ENCODE results near the gene PALM.

Gene PALM

GRCh38 chr19:746956-747355 is 38.2 kb downstream of the PALM start:
- H3K27ac ChIP-seq, result no peak overlapping the region
- DNase-seq (ENCODE audit: low read depth, low spot score), result no peak

- H3K27ac ChIP-seq, result no peak overlapping the region
These were observed 38.9 kb downstream of the PALM start for GRCh38 chr19:747432-748273.

GRCh38 chr19:748274-748598 is 39.5 kb downstream of the PALM start:
- no peak for DNase-seq (ENCODE audit: low read depth, low spot score)
- no peak overlapping the region for H3K27ac ChIP-seq

More at GRCh38 chr19:747432-748273, 38.9 kb downstream of the PALM start:
- no peak for DNase-seq (ENCODE audit: low read depth, low spot score)

- DNase-seq (ENCODE audit: low read depth, low spot score), result no peak
- no peak overlapping the region for H3K27ac ChIP-seq
These were observed 41.1 kb downstream of the PALM start for GRCh38 chr19:749811-750210.

GRCh38 chr19:750640-751423 is 42.1 kb downstream of the PALM start, which contains the start of gene MISP:
TSS of gene MISP (plus strand) at chr19:751112. CDS start at chr19:756947, 5,835 bp downstream.
- peak; percentile 58 for DNase-seq (ENCODE audit: low read depth, low spot score)
- H3K27ac ChIP-seq, result peak within 1 kb of the TSS; percentile 98

GRCh38 chr19:751501-752341 is 43.0 kb downstream of the PALM start:
- peak overlapping the region; percentile 98 for H3K27ac ChIP-seq
- DNase-seq (ENCODE audit: low read depth, low spot score), result peak; percentile 70

GRCh38 chr19:752652-753517 is 44.1 kb downstream of the PALM start:
- peak overlapping the region; percentile 98 for H3K27ac ChIP-seq
- peak; percentile 88 for DNase-seq (ENCODE audit: low read depth, low spot score)

GRCh38 chr19:754530-754929 is 45.8 kb downstream of the PALM start:
- peak overlapping the region; percentile 98 for H3K27ac ChIP-seq
- no peak for DNase-seq (ENCODE audit: low read depth, low spot score)

- H3K27ac ChIP-seq, result no peak overlapping the region
- no peak for DNase-seq (ENCODE audit: low read depth, low spot score)
These were observed 46.3 kb downstream of the PALM start for GRCh38 chr19:755063-755462.

- peak; percentile 81 for DNase-seq (ENCODE audit: low read depth, low spot score)
- H3K27ac ChIP-seq, result no peak overlapping the region
These were observed 47.5 kb downstream of the PALM start for GRCh38 chr19:756236-756635.

- DNase-seq (ENCODE audit: low read depth, low spot score), result no peak
These were observed 48.3 kb downstream of the PALM start for GRCh38 chr19:756821-757688.

GRCh38 chr19:757811-758668 is 49.3 kb downstream of the PALM start:
- DNase-seq (ENCODE audit: low read depth, low spot score), result no peak
- no peak overlapping the region for H3K27ac ChIP-seq

More at GRCh38 chr19:756821-757688, 48.3 kb downstream of the PALM start:
- no peak overlapping the region for H3K27ac ChIP-seq

- no peak overlapping the region for H3K27ac ChIP-seq
- DNase-seq (ENCODE audit: low read depth, low spot score), result no peak
These were observed 54.4 kb downstream of the PALM start for GRCh38 chr19:763181-763580.

- no peak for DNase-seq (ENCODE audit: low read depth, low spot score)
These were observed 55.1 kb downstream of the PALM start for GRCh38 chr19:763869-764268.

GRCh38 chr19:764301-764700 is 55.6 kb downstream of the PALM start:
- no peak overlapping the region for H3K27ac ChIP-seq
- DNase-seq (ENCODE audit: low read depth, low spot score), result no peak

More at GRCh38 chr19:763869-764268, 55.1 kb downstream of the PALM start:
- H3K27ac ChIP-seq, result no peak overlapping the region

GRCh38 chr19:765179-765738 is 56.5 kb downstream of the PALM start:
- no peak overlapping the region for H3K27ac ChIP-seq
- DNase-seq (ENCODE audit: low read depth, low spot score), result no peak

- no peak for DNase-seq (ENCODE audit: low read depth, low spot score)
- no peak overlapping the region for H3K27ac ChIP-seq
These were observed 59.7 kb downstream of the PALM start for GRCh38 chr19:768424-768823.

Data from epithelial cell of prostate (primary cell).